H1 (cell line): ENCODE results near the gene GREB1. TPM values are rescaled to one million over a fixed set of nuclear protein-coding genes. Genes with fewer than 3 reads are reported as not detected.

Experiments used
- CTCF ChIA-PET: fragments of 300-600 bp; sonication (Branson Sonifier 250); formaldehyde crosslinking; loops from one replicate; lab custom pipeline; 2021; ENCODE audit not compliant: partially characterized antibody; lab: Charles Lee
- POLR2A ChIA-PET: fragments of 300-600 bp; sonication (Branson Sonifier 250); formaldehyde crosslinking; loops from one replicate; lab custom pipeline; 2021; ENCODE audit warnings: inconsistent platforms; ENCODE audit not compliant: partially characterized antibody; lab: Charles Lee
- DNase-seq, 2 experiments: peaks; one replicate each; pipeline versions ENCODE4 v3.0.0 to v3.0.0-alpha.2; 2010 to 2022; ENCODE audit warnings: low spot score in 2 of 2, low read depth in 1 of 2, mixed read lengths in 1 of 2
- FAIRE-seq: peaks from 2 replicates; lab custom pipeline; 2011; peaks lifted over from hg19 to GRCh38; lab: Jason Lieb, UNC
- H2AFZ ChIP-seq: 2 replicates; pipeline ENCODE4 v1.8.1; 2012; ENCODE audit warnings: low read length, inconsistent platforms
- H2AK5ac ChIP-seq: 2 replicates; pipeline ENCODE4 v1.6.1; 2013; ENCODE audit warnings: low read depth, low read length
- H2BK120ac ChIP-seq: replicated peaks from 2 replicates; pipeline ENCODE3; 2013; ENCODE audit warnings: low read depth, low read length, inconsistent platforms
- H2BK12ac ChIP-seq: 2 replicates; pipeline ENCODE4 v1.6.1; 2013; ENCODE audit warnings: low read depth, low read length
- H2BK15ac ChIP-seq: 2 replicates; pipeline ENCODE4 v1.6.1; 2013; ENCODE audit warnings: low read length
- H2BK20ac ChIP-seq: 2 replicates; pipeline ENCODE4 v1.6.1; 2013; ENCODE audit warnings: low read length
- H2BK5ac ChIP-seq: 2 replicates; pipeline ENCODE4 v1.6.1; 2013; ENCODE audit warnings: low read depth, low read length
- H3K14ac ChIP-seq: 2 replicates; pipeline ENCODE4 v1.6.1; 2013; ENCODE audit warnings: inconsistent platforms; ENCODE audit not compliant: insufficient read length
- H3K18ac ChIP-seq: 2 replicates; pipeline ENCODE4 v1.6.1; 2013; ENCODE audit warnings: low read length; ENCODE audit errors: extremely low read depth
- H3K23ac ChIP-seq: 2 replicates; pipeline ENCODE4 v1.6.1; 2013; ENCODE audit warnings: inconsistent platforms; ENCODE audit not compliant: insufficient read length
- H3K23me2 ChIP-seq: 2 replicates; pipeline ENCODE4 v1.6.1; 2013; ENCODE audit warnings: low read depth, low read length
- H3K27ac ChIP-seq: 2 replicates; pipeline ENCODE4 v1.6.1; 2011; ENCODE audit warnings: low read depth, low read length, inconsistent platforms
- H3K27me3 ChIP-seq, 4 experiments: replicated peaks in 1 of 4; 1 replicate in 1 of 4; 2 replicates in 3 of 4; pipeline versions ENCODE4 v1.6.1 to v1.8.1; 2011 to 2013; ENCODE audit warnings: low read length in 3 of 4, mild to moderate bottlenecking in 3 of 4, inconsistent platforms in 2 of 4, mixed read lengths in 2 of 4, moderate library complexity in 1 of 4; ENCODE audit not compliant: control insufficient read depth in 3 of 4, insufficient read depth in 3 of 4; ENCODE audit errors: extremely low read depth in 1 of 4
- H3K36me3 ChIP-seq, 4 experiments: 2 replicates each; pipeline versions ENCODE4 v1.6.1 to v1.8.1; 2011 to 2013; ENCODE audit warnings: mild to moderate bottlenecking in 4 of 4, low read length in 3 of 4, moderate library complexity in 2 of 4, control low read depth in 1 of 4, inconsistent platforms in 1 of 4; ENCODE audit not compliant: insufficient read depth in 4 of 4, control insufficient read depth in 2 of 4
- H3K4ac ChIP-seq: replicated peaks from 2 replicates; pipeline ENCODE3; 2013; ENCODE audit warnings: low read length, low read depth, mixed read lengths, inconsistent platforms; ENCODE audit not compliant: insufficient read length
- H3K4me1 ChIP-seq, 4 experiments: replicated peaks in 1 of 4; 1 replicate in 1 of 4; 2 replicates in 3 of 4; pipeline versions ENCODE4 v1.6.1 to v1.8.1; 2011 to 2013; ENCODE audit warnings: low read length in 3 of 4, inconsistent platforms in 2 of 4, mixed read lengths in 1 of 4; ENCODE audit not compliant: insufficient read depth in 4 of 4, control insufficient read depth in 3 of 4
- H3K4me2 ChIP-seq, 2 experiments: 2 replicates each; pipeline versions ENCODE4 v1.6.1 to v1.8.1; 2011 to 2013; ENCODE audit warnings: low read depth in 2 of 2, low read length in 2 of 2, control low read depth in 1 of 2, inconsistent platforms in 1 of 2, mild to moderate bottlenecking in 1 of 2; ENCODE audit not compliant: insufficient read depth in 1 of 2
- H3K4me3 ChIP-seq, 4 experiments: fragments of 200-600, 300-600 bp in 1 of 4; sonication (generic), shearing (Covaris generic), sonication (Bioruptor Twin) in 1 of 4; 2 replicates each; pipeline versions ENCODE4 v1.5.1 to v1.8.1; 2011 to 2016; ENCODE audit warnings: low read length in 4 of 4, low read depth in 3 of 4, control low read depth in 2 of 4, inconsistent platforms in 2 of 4, mild to moderate bottlenecking in 2 of 4, mixed read lengths in 1 of 4, moderate library complexity in 1 of 4; ENCODE audit not compliant: insufficient read depth in 2 of 4; ENCODE audit errors: extremely low read depth in 1 of 4
- H3K56ac ChIP-seq: replicated peaks from 2 replicates; pipeline ENCODE3; 2013; ENCODE audit warnings: low read depth, mild to moderate bottlenecking, mixed read lengths, low read length, inconsistent platforms; ENCODE audit not compliant: insufficient read length
- H3K79me1 ChIP-seq: 2 replicates; pipeline ENCODE4 v1.6.1; 2013; ENCODE audit warnings: low read depth, low read length, control low read depth
- H3K79me2 ChIP-seq, 2 experiments: 2 replicates each; pipeline versions ENCODE4 v1.6.1 to v1.8.1; 2012 to 2013; ENCODE audit warnings: low read length in 2 of 2, mild to moderate bottlenecking in 2 of 2, inconsistent platforms in 1 of 2; ENCODE audit not compliant: insufficient read depth in 2 of 2, control insufficient read depth in 1 of 2
- H3K9ac ChIP-seq, 4 experiments: replicated peaks in 1 of 4; 1 replicate in 1 of 4; 2 replicates in 3 of 4; pipeline versions ENCODE4 v1.6.1 to v1.8.1; 2011 to 2013; ENCODE audit warnings: low read depth in 3 of 4, low read length in 3 of 4, control low read depth in 2 of 4, mild to moderate bottlenecking in 2 of 4, moderate library complexity in 2 of 4, inconsistent platforms in 1 of 4; ENCODE audit errors: extremely low read depth in 1 of 4
- H3K9me3 ChIP-seq, 2 experiments: 2 replicates each; pipeline versions ENCODE4 v1.6.1 to v1.8.1; 2012 to 2013; ENCODE audit warnings: mild to moderate bottlenecking in 2 of 2, moderate library complexity in 2 of 2, control low read depth in 1 of 2, inconsistent platforms in 1 of 2, low read depth in 1 of 2, low read length in 1 of 2, mixed read lengths in 1 of 2; ENCODE audit not compliant: insufficient read depth in 2 of 2
- H4K20me1 ChIP-seq, 2 experiments: replicated peaks in 1 of 2; 2 replicates each; pipeline versions ENCODE3 to v1.8.1; 2011 to 2013; ENCODE audit warnings: inconsistent platforms in 2 of 2, low read length in 2 of 2, mild to moderate bottlenecking in 1 of 2; ENCODE audit not compliant: insufficient read depth in 2 of 2, control insufficient read depth in 1 of 2
- H4K5ac ChIP-seq: 2 replicates; pipeline ENCODE4 v1.6.1; 2013; ENCODE audit warnings: low read length, low read depth, mixed read lengths, inconsistent platforms; ENCODE audit not compliant: insufficient read length
- H4K8ac ChIP-seq: 2 replicates; pipeline ENCODE4 v1.8.0; 2013; ENCODE audit warnings: mild to moderate bottlenecking, moderate library complexity, low read length, inconsistent platforms; ENCODE audit not compliant: insufficient read depth; ENCODE audit errors: extremely low read depth
- H4K91ac ChIP-seq: replicated peaks from 2 replicates; pipeline ENCODE3; 2013; ENCODE audit warnings: low read length, mixed read lengths, inconsistent platforms; ENCODE audit not compliant: insufficient read length
- BRCA1 ChIP-seq: IDR thresholded peaks from 2 replicates; pipeline ENCODE4 v1.6.1; 2012; ENCODE audit warnings: low read depth, low read length, improper control_type of control experiment
- CBX5 ChIP-seq: fragments of 300-800, 300-1000 bp; sonication (generic); IDR thresholded peaks from 2 replicates; pipeline ENCODE4 v1.7.1; 2016; ENCODE audit warnings: antibody characterized with exemption, low read length, low read depth
- KDM4A ChIP-seq: IDR thresholded peaks from one replicate; pipeline ENCODE4 v1.7.1; 2012; ENCODE audit warnings: low read depth, mild to moderate bottlenecking, moderate library complexity, low read length, inconsistent platforms; ENCODE audit not compliant: severe bottlenecking
- SUZ12 ChIP-seq: fragments of 200-600 bp; sonication (generic); IDR thresholded peaks from 2 replicates; pipeline ENCODE4 v1.6.1; 2012; ENCODE audit warnings: mild to moderate bottlenecking, inconsistent platforms, low read length, moderate library complexity, mixed read lengths
- WGBS, 2 experiments: shearing (Covaris generic) in 1 of 2; methylation state at CpG; one replicate each; pipeline versions ENCODE4 v1.1.6 to v1.1.7; 2013 to 2015; ENCODE audit warnings: low lambda C conversion rate in 2 of 2, mixed read lengths in 2 of 2, inconsistent platforms in 1 of 2, low coverage in 1 of 2, missing lambda C conversion rate in 1 of 2; ENCODE audit not compliant: insufficient replicate concordance in 2 of 2, insufficient coverage in 1 of 2, insufficient read length in 1 of 2; ENCODE audit errors: extremely low coverage in 1 of 2, missing lambda C conversion rate in 1 of 2; 5-methylcytosine and 5-hydroxymethylcytosine counted together
- polyA plus RNA-seq, 7 experiments: library from polyadenylated mRNA; depleted of rRNA in 3 of 7; stranded (reverse) in 5 of 7; unstranded in 2 of 7; fragments of >200 nt in 5 of 7; fragments of 200-250 nt in 2 of 7; gene quantifications; 1 replicate in 5 of 7; 2 replicates in 1 of 7; 4 replicates in 1 of 7; pipeline versions ENCODE4 v1.2.1 to v1.2.3, GENCODE V29; 2011 to 2013; ENCODE audit warnings: missing spikeins in 2 of 7, mixed read lengths in 2 of 7
- total RNA-seq: library from RNA; stranded (reverse); fragmentation: NEBNext Ultra II Directional; extraction: Animal tissue kit (Norgen Biotek cat#: 25700); gene quantifications from 2 replicates; pipeline ENCODE4 v1.2.1, GENCODE V29; 2021

GREB1 gene
- total and polyA plus RNA-seq, 2 of the 8 experiments (the other 6 are each of a cell fraction or from before 2014, with no cell fraction given) = 7.9 to 43.4 TPM

- CTCF ChIA-PET = interaction anchor here (0.9 to 6.2 kb wide), 9 partner anchors 10 to 139 kb away, joined by 3 to 29 read pairs (median 4); no protein-coding TSS in a partner anchor
- H3K23me2 ChIP-seq = no peaks in the 10 kb centered on the region
- FAIRE-seq (no peak), DNase-seq (no peak)
- 95% methylated on average over 2 of the region's 2 CpGs; no CpG with 5 or more reads in 1 of the 2 experiments for WGBS, 2 experiments
- H3K9me3 ChIP-seq = no peaks in the 10 kb centered on the region
- no peaks in the 10 kb centered on the region for H3K27me3 ChIP-seq
- H3K18ac ChIP-seq = no peak overlapping the region
- H3K4me3 ChIP-seq = no peak overlapping the region
- H3K23ac ChIP-seq = no peak overlapping the region
- H3K79me1 ChIP-seq = no peaks in the 10 kb centered on the region
- no peak overlapping the region for H3K56ac ChIP-seq
- H3K4me2 ChIP-seq = no peak overlapping the region
- H2AK5ac ChIP-seq = no peak overlapping the region
- no peak overlapping the region for H3K27ac ChIP-seq
- no peak overlapping the region for H2BK120ac ChIP-seq
- no peak overlapping the region for H2BK20ac ChIP-seq
- H3K36me3 ChIP-seq = no peaks in the 10 kb centered on the region
- no peak overlapping the region for H2AFZ ChIP-seq
- H4K20me1 ChIP-seq = no peaks in the 10 kb centered on the region
- no peak overlapping the region for H3K4ac ChIP-seq
- no peak overlapping the region for H2BK5ac ChIP-seq
- no peak overlapping the region for H4K8ac ChIP-seq
- no peak for TF ChIP-seq SUZ12
- no peak for TF ChIP-seq BRCA1
- TF ChIP-seq CBX5 = no peak
- TF ChIP-seq KDM4A = no peak
- H3K79me2 ChIP-seq = no peaks in the 10 kb centered on the region
- POLR2A ChIA-PET = interaction anchor here (0.6 kb wide), 1 partner anchor 173 kb away, joined by 3 read pairs; no protein-coding TSS in a partner anchor
- no peak overlapping the region for H3K9ac ChIP-seq
- H4K5ac ChIP-seq = no peak overlapping the region
- H3K4me1 ChIP-seq = no peaks in the 10 kb centered on the region
- H2BK12ac ChIP-seq = no peak overlapping the region
- H3K14ac ChIP-seq = no peak overlapping the region
- no peak overlapping the region for H2BK15ac ChIP-seq
- H4K91ac ChIP-seq = no peak overlapping the region
These were observed 115.2 kb downstream of the GREB1 start for GRCh38 chr2:11649093-11649492.
